GM18498 (cell line): Measurements from ENCODE around the gene PACS2.
"Not testable (repeated sequence)": the region's sequence is repeated elsewhere in the genome, so short reads cannot be mapped to it uniquely, and the experiment has no call there.

Source experiments
- ATAC-seq: cut with Tn5 transposase; IDR thresholded peaks from one replicate; pipeline ENCODE4 v1.9.1; 2021; ENCODE audit warnings: mild to moderate bottlenecking, moderate library complexity; ENCODE audit not compliant: unreplicated experiment

The PACS2 gene

GRCh38 chr14:105348169-105348944, 33.8 kb downstream of the PACS2 start:
- no peak for ATAC-seq

- ATAC-seq = no peak
Measured at GRCh38 chr14:105348945-105349699, 34.6 kb downstream of the PACS2 start.

- no peak for ATAC-seq
Measured at GRCh38 chr14:105349992-105350391, 35.4 kb downstream of the PACS2 start.

- ATAC-seq = no peak
Measured at GRCh38 chr14:105350450-105351244, 36.1 kb downstream of the PACS2 start.

GRCh38 chr14:105351410-105351809, 36.9 kb downstream of the PACS2 start:
- ATAC-seq = no peak

GRCh38 chr14:105351920-105352851, 37.6 kb downstream of the PACS2 start:
- ATAC-seq = peak; percentile 61

GRCh38 chr14:105353136-105353535, 38.6 kb downstream of the PACS2 start:
- ATAC-seq = no peak

GRCh38 chr14:105354541-105354940, 40.0 kb downstream of the PACS2 start:
- ATAC-seq = no peak

GRCh38 chr14:105355049-105355575, 40.6 kb downstream of the PACS2 start:
- ATAC-seq = no peak

- no peak for ATAC-seq
Measured at GRCh38 chr14:105355850-105356604, 41.5 kb downstream of the PACS2 start.

GRCh38 chr14:105356927-105357326, 42.4 kb downstream of the PACS2 start:
- no peak for ATAC-seq

- ATAC-seq = no peak
Measured at GRCh38 chr14:105357626-105358025, 43.1 kb downstream of the PACS2 start.

GRCh38 chr14:105358140-105358846, 43.7 kb downstream of the PACS2 start:
- ATAC-seq = no peak

GRCh38 chr14:105358943-105359342, 44.4 kb downstream of the PACS2 start:
- ATAC-seq = no peak

GRCh38 chr14:105361412-105361811, 46.9 kb downstream of the PACS2 start:
- not testable (repeated sequence) for ATAC-seq

- ATAC-seq = no peak
Measured at GRCh38 chr14:105363847-105364708, 49.5 kb downstream of the PACS2 start.

GRCh38 chr14:105365101-105365500, 50.6 kb downstream of the PACS2 start:
- ATAC-seq = no peak

- no peak for ATAC-seq
Measured at GRCh38 chr14:105365681-105366080, 51.1 kb downstream of the PACS2 start.
